Urothelium cell line (cell line): ENCODE data around the gene ITCH.
"Not testable (repeated sequence)": the region's sequence is repeated elsewhere in the genome, so short reads cannot be mapped to it uniquely, and the experiment has no call there.

ENCODE experiments used
- DNase-seq: peaks from one replicate; pipeline ENCODE4 v3.0.0; 2011; ENCODE audit warnings: low spot score, mixed read lengths
- FAIRE-seq: peaks from 2 replicates; lab custom pipeline; 2011; peaks lifted over from hg19 to GRCh38; lab: Jason Lieb, UNC

The ITCH gene

GRCh38 chr20:34410336-34410735 lies 47.3 kb downstream of the ITCH start:
- DNase-seq: no peak

GRCh38 chr20:34412453-34412852 lies 49.4 kb downstream of the ITCH start:
- FAIRE-seq: no peak
- DNase-seq: no peak

More at GRCh38 chr20:34410336-34410735, 47.3 kb downstream of the ITCH start:
- FAIRE-seq: no peak

- not testable (repeated sequence) for DNase-seq, FAIRE-seq
Observed at GRCh38 chr20:34414525-34414924, 51.5 kb downstream of the ITCH start.

GRCh38 chr20:34415079-34415478 lies 52.0 kb downstream of the ITCH start:
- DNase-seq (no peak), FAIRE-seq (no peak)

GRCh38 chr20:34420146-34420545 lies 57.1 kb downstream of the ITCH start:
- no peak for DNase-seq
- no peak for FAIRE-seq

GRCh38 chr20:34420975-34421374 lies 57.9 kb downstream of the ITCH start:
- DNase-seq (no peak), FAIRE-seq (no peak)

GRCh38 chr20:34421766-34422466 lies 58.8 kb downstream of the ITCH start:
- no peak for DNase-seq
- FAIRE-seq: no peak

GRCh38 chr20:34425032-34425690 lies 62.1 kb downstream of the ITCH start:
- not testable (repeated sequence) for DNase-seq, FAIRE-seq

- DNase-seq: no peak
- no peak for FAIRE-seq
Observed at GRCh38 chr20:34426026-34426425, 63.0 kb downstream of the ITCH start.

- DNase-seq (no peak), FAIRE-seq (no peak)
Observed at GRCh38 chr20:34427331-34427730, 64.3 kb downstream of the ITCH start.

- DNase-seq (no peak), FAIRE-seq (no peak)
Observed at GRCh38 chr20:34427784-34428183, 64.7 kb downstream of the ITCH start.

GRCh38 chr20:34431168-34431567 lies 68.1 kb downstream of the ITCH start:
- FAIRE-seq: no peak

GRCh38 chr20:34432663-34433062 lies 69.6 kb downstream of the ITCH start:
- DNase-seq, FAIRE-seq: not testable (repeated sequence)

More at GRCh38 chr20:34431168-34431567, 68.1 kb downstream of the ITCH start:
- DNase-seq: no peak

- DNase-seq: no peak
Observed at GRCh38 chr20:34433391-34433790, 70.3 kb downstream of the ITCH start.

GRCh38 chr20:34435589-34435988 lies 72.5 kb downstream of the ITCH start:
- FAIRE-seq (no peak), DNase-seq (no peak)

More at GRCh38 chr20:34433391-34433790, 70.3 kb downstream of the ITCH start:
- no peak for FAIRE-seq

GRCh38 chr20:34437330-34437986 lies 74.4 kb downstream of the ITCH start:
- DNase-seq: no peak
- no peak for FAIRE-seq

- DNase-seq: no peak
- no peak for FAIRE-seq
Observed at GRCh38 chr20:34439168-34439567, 76.1 kb downstream of the ITCH start.

GRCh38 chr20:34441423-34441822 lies 78.3 kb downstream of the ITCH start:
- DNase-seq, FAIRE-seq: not testable (repeated sequence)

- no peak for FAIRE-seq
- no peak for DNase-seq
Observed at GRCh38 chr20:34443546-34443945, 80.5 kb downstream of the ITCH start.

GRCh38 chr20:34445177-34446065 lies 82.3 kb downstream of the ITCH start:
- DNase-seq (no peak), FAIRE-seq (no peak)

GRCh38 chr20:34448517-34448916 lies 85.4 kb downstream of the ITCH start:
- FAIRE-seq: no peak
- no peak for DNase-seq
